SHP77 (cell line): Measurements from ENCODE around the gene IFITM2.
"Not testable (repeated sequence)": the region's sequence is repeated elsewhere in the genome, so short reads cannot be mapped to it uniquely, and the experiment has no call there.

ENCODE experiments used
- DNase-seq, 2 experiments: peaks; one replicate each; lab custom pipeline; 2025; lab: John Stamatoyannopoulos, UW

IFITM2 gene

DNA sequence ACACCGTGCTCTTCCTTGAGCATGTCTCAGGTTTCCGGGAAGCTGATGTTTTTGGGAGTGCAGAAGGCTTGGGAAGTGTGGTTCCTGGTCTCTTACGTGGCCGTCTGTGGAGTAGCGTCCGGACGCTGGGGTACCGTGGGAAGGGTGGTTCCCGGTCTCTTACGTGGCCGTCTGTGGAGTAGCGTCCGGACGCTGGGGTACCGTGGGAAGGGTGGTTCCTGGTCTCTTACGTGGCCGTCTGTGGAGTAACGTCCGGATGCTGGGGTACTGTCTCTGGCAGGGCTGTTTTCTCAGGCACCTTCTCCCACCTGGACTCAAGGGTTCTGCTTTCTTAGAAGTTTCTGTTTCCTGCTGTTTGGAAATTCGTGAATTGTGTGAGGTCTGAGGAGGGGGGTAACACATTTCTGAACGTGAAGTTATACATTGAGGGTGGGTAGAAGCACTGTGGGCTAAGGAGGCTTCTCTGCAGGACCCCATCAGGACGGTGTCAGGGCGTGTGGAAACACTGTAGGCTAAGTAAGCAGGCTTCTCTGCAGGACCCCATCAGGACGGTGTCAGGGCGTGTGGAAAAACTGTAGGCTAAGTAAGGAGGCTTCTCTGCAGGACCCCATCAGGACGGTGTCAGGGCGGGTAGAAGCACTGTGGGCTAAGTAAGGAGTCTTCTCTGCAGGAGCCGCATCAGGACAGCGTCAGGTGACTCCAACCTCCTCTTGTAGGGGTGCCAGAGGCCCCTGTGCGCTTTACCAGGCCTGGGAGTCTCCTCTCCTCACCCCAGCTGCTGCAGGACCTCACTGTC is 18.4 kb downstream of the IFITM2 start:
- DNase-seq: no peak

DNA sequence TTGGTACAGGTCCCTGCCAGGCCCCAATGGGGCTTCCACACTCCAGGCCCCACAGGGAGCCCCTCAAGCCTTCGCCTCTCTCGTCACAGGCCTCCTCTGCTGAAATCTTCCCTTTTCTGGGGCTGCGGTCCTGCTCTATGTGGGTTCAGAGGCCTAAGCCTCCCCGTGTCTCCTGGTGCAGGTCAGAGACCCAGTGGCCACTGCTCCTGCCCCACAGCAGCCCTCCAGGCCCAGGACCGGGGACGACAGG is 18.9 kb downstream of the IFITM2 start:
- no peak for DNase-seq

DNA sequence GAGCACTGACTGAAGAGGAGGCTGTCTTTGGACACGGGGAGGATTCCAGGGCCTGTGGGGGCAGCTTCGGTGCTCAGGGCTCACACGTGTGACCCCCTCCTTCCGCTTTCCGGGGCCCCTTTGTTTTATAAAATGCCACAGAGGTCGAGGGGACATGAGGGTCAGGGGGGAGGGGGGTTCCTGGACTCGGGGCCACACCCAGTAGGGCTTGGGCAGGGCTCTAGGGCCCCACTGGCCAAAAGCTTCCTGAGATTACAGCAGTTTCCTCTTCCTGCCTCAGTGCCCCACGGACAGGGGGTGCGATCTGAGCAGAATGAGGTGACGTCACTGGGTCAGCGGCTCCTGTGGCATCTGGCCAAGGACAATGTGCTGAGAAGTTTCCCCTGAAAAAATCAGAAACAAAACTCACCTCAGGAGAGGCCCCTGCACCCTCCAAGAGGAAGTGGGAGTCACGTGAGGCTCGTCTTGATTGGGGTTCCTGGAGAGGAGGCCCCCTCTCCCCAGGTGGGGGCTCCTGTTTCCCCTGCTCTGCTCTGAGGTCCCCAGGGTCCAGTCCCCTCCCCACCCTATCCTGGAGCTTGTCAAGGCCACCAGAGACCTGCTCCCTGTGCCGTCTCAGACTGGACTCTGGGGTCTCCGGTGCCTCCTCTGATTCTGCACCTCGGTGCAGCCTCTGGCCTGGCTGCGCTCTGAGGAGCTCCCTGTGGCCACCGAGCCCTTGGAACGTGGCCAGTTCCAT is 19.4 kb downstream of the IFITM2 start:
- DNase-seq: no peak

DNA sequence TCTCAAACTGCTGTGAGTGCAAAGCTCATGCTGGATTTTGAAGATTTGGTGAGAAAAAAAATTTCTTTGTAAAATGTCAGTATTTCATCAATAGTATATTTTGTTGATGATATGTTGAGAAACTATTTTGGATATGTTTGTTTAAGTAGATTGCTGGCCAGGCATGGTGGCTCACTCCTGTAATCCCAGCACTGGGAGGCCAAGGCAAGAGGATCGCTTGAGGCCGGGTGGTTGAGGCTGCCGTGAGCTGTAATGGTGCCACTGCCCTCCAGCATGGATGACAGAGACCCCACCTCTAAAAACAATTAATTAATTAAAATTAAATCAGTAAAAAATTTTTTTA is 19.9 kb downstream of the IFITM2 start:
- no peak for DNase-seq

DNA sequence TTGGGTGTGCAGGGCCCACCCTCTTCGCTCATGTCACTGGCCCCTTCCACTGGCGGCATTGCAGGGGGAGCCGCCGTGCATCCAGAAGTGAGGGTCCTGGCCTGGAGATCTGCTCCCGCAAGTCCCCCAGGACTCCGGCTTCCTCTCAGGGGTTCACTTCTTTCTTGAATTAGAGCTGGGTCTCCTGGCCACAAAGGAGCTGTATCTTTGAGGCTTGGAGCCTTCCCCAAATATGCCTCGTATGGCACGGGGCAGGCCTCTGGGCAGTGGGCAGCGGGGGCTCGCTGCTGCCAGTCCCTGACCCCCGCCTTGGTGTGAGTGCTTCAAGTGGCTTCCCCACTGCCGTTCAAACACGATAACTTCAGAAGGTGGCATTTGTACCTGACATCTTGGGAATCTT is 20.4 kb downstream of the IFITM2 start:
- no peak for DNase-seq

DNA sequence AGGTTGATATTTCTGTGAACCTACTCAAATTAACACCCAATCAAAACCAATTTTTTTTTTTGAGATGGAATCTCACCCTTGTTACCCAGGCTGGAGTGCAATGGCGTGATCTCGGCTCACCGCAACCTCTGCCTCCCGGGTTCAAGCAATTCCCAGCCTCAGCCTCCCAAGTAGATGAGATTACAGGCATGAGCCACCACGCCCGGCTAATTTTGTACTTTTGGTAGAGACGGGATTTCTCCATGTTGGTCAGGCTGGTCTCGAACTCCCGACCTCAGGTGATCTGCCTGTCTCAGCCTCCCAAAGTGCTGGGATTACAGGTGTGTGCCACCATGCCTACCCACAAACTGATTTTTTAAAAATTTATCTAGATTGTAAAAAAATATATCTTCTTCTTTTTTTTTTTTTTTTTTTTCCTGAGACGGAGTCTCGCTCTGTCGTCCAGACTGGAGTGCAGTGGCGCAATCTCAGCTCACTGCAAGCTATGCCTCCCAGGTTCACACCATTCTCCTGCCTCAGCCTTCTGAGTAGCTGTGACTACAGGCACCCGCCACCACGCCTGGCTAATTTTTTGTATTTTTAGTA is 21.0 kb downstream of the IFITM2 start:
- DNase-seq: not testable (repeated sequence)

DNA sequence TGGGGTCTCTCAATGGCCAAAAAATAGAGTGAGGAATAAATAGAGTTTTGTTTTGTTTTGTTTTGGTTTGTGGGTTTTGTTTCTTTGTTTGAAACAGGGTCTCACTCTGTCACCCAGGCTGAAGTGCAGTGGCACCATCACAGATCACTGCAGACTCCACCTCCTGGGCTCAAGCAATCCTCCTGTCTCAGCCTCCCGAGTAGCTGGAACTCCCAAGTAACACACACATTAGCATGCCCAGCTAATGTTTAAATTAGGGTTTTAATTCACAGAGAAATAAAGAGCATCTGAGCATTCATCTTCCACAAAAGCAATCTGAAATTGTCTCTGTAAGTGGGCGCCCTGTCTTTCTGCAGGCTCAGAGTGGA is 22.3 kb downstream of the IFITM2 start:
- no peak for DNase-seq

DNA sequence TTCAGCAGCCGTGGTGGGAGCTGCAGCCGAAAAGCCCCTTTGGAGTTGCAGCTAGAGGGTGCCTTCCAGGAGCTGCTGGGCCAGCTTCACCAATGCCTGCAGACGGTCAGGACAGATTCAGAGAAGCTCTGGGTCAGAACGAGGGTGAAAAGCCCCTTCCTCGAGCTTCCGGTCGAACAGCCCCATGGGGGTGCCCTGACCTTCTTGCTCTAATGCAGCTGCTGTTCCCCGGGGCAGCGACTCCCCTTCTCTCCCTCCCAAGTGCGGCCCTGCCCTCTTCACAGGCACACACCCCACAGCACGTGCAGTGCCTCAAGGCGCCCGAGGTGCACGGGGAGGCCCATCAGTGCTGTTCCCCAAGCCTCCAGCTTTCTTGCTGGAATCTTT is 22.7 kb downstream of the IFITM2 start:
- DNase-seq: no peak

DNA sequence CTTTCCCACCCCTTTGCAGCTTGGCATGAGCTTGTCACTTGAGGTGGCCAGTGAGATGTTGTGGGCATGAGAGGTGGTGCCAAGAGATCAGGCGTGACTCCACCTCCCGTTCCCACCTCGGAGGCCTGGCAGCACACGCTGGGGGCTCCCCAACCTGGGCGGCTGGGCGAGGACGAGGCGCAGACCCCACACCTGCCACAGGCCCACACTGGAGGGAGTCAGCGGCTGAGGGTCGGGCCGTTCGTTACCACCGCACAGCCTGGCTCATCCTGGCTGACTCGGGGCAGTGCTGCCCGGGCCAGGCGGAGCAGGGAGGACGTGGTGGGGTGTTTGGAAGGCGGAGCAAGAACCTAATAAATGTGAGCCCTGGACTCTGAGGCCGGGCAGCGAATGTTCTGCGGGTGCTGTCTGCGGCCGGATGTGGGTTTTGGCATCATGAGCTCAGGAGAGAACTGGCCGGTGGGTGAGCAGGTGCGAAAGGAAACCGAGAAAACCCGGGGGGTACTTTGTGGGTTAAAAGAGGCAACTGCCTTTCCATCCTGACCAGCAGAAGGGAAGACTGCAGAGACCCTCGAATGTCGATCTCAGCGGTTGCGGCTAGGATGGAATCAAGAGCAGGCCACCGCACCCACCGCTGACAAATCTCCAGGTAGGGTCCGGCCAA is 23.2 kb downstream of the IFITM2 start:
- DNase-seq: no peak

DNA sequence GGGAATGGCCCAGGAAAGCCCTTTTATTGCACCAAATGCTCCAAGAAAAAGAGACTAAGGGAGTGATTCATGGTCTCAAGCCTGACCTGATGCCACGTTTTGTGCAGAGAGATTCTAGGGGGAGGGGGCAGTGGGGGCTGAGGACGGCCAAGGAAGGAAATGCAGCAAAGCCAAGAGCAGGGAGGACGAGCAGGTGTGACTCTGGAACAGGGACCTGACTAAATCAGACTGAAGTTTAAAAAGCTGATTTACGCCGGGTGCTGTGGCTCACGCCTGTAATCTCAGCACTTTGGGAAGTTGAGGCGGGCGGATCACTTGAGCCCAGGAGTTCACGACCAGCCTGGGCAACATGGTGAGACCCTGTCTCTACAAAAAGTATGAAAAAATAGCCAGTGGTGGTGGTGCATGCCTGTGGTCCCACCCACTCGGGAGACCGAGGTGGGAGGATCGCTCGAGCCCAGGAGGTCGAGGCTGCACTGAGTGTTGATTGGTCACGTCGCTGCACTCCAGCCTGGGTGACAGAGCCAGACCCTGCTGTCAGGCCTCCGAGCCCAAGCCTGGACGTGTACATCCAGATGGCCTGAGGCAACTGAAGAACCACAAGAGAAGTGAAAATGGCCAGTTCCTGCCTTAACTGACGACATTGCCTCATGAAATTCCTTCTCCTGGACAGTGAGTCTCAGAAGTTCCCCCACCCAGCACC is 23.9 kb downstream of the IFITM2 start:
- DNase-seq: no peak

DNA sequence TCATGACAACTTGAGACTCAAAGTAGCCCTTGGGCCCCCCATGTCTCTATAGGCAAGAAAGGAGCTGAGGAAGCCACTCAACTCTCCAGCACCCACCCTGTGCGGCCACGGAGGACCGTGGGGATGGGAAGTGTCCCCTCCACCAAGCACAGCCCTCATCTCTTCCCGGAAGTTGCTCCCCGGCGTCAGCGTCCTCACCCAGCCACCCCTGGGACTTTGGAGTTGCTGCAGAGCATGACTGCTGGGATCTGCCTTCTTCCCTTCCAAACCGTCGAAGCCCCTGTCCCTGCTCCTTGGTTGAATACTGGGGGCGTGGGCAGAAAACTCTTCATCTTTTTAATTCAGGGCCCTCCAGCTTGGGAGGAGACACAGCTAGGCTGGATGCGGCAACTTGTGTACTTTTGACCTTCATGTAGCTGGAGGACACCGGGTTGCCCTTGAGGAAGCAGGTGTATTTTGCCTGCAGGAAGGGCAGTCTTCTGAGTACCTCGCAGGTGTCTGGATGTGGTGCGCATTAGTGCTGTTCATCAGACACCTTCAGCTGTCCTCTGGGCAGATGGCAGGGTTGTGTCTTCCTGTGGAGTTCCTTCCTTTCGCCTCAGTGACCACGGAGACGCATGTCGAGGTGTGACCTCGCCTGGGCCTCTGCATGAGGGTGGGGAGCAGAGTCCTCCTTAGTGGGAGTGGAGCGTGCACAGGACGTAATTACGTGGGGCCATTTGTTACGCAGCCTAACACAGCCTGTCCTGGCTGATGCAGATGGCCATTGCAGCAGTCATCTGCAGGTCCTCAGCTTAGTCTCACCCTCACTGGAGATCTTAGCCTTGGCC is 25.2 kb downstream of the IFITM2 start:
- DNase-seq: no peak

DNA sequence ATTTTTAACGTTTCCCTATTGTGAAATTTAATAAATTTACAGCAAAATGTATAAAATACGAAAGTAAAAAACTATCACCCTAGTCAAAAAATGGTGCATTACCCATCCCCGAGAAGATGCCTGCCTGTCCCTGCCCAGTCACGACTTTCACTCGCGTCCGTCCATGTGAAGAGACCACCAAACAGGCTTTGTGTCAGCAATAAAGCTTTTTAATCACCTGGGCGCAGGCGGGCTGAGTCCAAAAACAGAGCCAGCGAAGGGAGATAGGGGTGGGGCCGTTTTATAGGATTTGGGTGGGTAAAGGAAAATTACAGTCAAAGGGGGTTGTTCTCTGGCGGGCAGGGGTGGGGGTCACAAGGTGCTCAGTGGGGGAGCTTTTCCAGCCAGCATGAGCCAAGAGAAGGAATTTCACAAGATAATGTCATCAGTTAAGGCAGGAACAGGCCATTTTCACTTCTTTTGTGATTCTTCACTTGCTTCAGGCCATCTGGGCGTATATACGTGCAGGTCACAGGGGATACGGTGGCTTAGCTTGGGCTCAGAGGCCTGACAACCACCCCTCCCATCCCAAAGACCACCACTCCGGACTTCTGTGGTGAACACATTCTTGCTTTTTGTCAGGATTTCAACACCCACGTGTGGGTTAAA is 26.1 kb downstream of the IFITM2 start:
- not testable (repeated sequence) for DNase-seq

DNA sequence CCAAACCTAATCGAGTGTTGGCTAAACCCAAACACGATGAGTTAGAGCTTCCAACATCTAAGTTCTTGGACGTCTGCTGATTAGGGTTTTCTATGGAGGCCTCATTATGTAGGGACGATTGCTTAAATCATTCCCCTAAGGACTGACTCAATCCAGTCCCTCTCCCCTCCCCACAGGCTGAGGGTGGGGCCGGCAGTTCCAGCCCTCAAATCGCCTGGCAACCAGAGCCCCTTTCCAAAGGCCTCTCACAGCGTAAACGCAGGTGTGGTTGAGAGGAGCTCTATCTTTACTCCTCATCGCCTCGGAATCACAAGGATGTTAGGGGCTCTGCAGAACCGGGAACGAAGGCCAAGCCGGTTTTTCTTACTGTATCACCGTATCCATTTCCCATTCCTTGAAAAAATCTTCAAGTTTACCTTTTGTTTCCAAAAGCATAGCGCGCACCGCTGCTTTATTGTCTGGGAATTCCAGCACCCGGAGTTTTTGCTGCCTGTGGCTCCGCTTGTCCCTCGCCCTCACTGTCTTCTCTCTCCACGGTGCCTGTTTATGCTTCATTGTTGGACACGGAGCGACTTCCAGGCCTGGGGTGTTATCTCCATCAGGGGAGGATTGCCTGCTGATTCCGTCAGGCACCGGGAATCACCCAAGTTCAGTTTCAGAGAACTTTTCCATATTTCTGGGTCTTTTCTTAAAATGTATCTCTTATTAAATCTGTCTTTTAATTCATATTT is 26.8 kb downstream of the IFITM2 start:
- DNase-seq: no peak

DNA sequence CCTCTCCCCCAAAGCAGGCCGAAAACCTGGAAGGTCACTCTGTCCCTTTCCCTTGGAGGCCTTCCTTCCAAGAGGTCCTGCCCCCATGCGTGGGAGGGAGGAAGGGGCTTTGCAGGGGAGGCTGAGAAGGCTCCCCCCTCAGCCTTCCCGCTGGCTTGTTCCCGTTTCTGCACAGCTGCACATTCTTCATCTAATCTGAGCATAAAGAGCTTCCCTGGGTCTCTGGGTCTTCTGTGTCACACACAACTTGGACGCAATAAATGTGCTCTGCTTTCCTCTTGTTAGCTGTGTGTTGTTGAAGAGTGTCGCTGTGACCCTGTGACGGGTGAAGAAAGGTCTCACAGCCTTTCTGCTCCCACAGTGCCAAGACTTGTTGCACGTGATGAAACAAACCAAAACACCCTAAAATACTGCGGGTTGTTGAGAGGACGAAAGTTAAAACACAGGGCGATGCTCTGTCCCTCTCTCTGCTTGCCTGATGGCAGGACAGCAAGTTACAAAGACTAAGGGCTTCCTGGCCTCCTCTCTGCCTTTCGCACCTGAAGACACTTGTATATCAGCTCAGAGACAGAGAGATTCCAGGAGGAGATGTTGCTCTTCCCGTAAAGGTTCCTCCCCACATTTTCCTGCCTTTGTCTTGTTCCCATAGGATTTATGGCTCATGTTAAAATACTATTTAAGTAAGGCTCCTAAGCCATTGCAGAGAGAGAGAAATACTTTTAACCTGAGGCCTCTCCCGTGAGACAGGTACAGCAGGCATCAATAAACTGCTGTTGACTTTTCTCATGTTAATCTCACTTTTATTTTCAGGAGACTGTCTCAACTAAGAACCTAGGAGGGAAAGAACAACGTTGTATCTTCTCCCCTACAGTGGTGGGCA is 28.4 kb downstream of the IFITM2 start:
- no peak for DNase-seq

DNA sequence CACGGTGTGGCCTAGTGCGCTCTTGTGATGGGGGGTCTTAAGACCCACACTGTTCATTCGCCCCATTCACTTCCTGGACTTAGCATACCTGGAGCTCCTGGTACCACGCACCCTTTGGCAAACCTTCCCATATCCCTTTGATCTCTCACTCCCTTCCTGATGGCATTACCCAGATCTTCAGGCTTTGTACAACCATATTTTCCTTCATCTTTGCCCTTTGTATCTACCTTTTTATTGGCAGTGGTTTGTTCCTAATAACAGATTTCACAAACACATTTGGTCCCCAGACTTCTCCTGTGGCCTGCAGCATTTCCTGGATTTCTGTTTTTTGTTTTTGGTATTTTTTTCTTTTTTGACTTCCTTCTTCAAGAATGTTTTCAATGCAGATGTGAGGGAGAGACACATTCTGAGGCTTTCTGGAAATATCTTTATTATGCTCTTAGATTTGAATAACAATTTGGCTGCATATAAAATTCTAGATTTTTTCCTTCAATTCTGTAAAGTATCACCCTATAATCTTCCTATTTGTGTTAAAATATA is 29.1 kb downstream of the IFITM2 start:
- DNase-seq: no peak

DNA sequence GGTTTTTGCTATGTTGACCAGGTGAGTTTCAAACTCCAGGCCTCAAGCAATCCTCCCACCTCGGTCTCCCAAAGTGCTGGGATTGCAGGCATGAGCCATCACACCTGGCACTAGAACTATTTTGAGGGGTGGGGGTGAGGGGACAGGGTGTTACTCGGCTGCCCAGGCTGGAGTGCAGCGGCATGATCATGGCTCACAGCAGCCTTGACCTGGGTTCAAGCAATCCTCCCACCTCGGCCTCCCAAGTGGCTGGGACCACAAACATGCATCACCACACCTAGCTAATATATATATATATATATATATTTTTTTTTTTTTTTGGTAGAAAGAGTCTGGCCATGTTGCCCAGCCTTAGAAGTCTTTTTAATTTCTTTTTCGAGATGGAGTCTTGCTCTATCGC is 30.1 kb downstream of the IFITM2 start:
- DNase-seq: no peak

DNA sequence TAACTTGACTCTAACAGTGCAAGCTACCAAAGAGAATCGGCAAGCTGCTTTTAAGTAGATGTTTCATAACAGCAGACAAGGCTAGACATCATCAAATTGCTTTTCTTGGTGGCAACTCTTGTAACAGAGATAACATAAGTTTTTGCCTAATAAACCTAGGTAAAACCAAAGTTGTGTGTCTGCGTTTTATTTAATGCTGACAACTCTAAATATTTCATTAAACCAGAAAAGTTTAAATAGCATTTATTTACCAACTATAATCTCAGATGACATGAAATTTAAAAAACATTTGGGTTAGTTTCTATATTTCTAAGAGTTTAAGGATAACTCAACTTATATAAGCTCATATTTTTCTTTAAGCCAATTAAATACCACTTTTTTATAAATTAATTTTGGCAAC is 32.3 kb downstream of the IFITM2 start:
- no peak for DNase-seq

DNA sequence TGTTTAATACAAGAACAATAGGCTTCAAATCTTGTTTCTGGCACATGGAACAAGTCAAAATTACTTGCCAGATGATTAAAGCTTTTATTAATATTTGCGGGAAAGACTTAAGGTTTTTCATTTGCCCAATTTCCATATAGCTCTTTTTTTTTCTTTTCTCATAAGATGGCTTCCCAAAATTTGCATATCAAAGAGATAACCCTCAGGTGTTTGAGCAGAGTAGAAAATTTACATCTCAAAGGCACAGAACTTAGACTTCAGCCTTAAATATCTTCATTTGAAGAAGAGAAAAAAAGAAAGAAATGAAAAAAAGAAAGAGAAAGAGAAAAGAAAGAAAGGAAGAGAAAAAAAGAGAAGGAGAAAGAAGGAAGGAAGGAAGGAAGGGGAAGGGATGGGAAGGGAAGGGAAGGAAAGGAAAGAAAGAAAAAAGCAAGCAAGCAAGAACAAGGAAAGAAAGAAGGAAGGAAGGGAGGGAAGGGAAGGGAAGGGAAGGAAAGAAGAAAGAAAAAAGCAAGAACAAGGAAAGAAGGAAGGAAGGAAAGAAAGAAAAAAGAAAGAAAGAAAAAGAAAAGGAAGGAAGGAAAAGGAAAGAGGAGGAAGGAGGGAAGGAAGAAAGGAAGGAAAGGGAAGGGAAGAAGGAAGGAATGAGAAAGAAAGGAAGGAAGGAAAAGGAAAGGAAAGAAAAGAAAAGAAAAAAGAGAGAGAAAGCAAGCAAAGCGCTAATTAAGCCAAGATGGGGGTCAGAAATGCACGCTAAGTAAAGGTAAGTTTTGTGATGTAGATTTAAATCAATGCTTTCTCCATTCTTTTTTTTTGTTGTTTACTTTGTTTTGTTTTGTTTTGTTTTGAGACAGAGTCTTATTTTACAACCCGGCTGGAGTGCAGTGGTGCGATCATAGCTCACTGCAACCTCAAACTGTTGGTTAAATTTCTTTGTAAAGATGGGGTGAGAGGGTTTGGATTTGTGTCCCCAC is 33.2 kb downstream of the IFITM2 start:
- DNase-seq: no peak
